ES-I3 (cell line): ENCODE results near the gene CHST2.

Experiments
- H3K36me3 ChIP-seq: 2 replicates; pipeline ENCODE4 v1.6.1; 2013; ENCODE audit warnings: mild to moderate bottlenecking, low read length, control low read depth, moderate library complexity; ENCODE audit not compliant: insufficient read depth
- H3K4me1 ChIP-seq: 2 replicates; pipeline ENCODE4 v1.6.1; 2013; ENCODE audit warnings: mild to moderate bottlenecking, control low read depth, low read length; ENCODE audit not compliant: insufficient read depth
- H3K9ac ChIP-seq: 2 replicates; pipeline ENCODE4 v1.6.1; 2013; ENCODE audit warnings: low read depth, mild to moderate bottlenecking, low read length, moderate library complexity
- H3K9me3 ChIP-seq: 2 replicates; pipeline ENCODE4 v1.6.1; 2013; ENCODE audit warnings: mild to moderate bottlenecking, low read length, moderate library complexity; ENCODE audit not compliant: control insufficient read depth, insufficient read depth

Gene CHST2

DNA sequence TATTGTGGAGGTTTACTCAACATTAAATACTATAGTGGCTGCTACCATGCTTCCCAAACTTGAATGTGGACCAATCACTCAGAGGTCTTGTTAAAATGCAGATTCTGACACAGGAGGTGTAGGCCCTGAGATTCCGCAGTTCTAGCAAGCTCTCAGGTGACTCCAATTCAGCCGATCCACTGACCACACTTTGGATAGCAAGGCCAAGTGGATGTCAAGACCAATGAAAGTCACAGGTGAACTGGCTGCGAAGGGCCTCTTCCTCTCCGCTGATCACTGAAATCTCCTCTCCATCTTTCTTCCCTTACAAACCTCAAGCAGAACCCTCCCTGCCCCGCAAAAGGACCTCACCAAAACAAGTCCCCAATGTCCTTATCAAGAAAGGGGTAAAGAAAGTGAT is 9.2 kb upstream of the CHST2 start:
- Histone ChIP-seq H3K36me3 (no peaks in the 10 kb centered on the region), H3K4me1 (no peaks in the 10 kb centered on the region)

DNA sequence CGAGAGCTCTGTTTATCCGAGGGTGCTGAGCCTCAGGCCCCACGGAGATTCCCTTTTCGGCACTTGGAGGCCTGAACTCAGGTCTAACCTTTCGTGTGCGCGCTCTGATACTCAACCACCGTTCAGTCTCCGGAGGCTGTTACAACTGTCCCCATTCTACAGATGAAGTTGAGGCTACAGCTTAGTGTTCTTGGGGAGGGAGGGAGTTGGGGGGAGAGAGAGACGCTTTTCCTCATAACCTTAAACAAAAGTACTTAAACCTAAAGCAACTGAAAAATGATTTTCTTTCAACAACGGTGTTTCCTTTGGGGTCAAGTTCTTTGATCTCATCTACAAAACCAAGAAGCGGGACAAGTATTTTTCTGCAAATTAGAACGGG is 952 bp upstream of the CHST2 start:
- peaks cover 5% of the 10 kb centered on the region; the same call in 1 of the 2 replicates for H3K36me3 ChIP-seq
- no peaks in the 10 kb centered on the region; the same call in 1 of the 2 replicates for H3K9me3 ChIP-seq
- H3K4me1 ChIP-seq: 0 out of 2 replicates have a peak, but pooled peaks cover 7% of the 10 kb centered on the region
- peak overlapping the region; percentile 99 for H3K9ac ChIP-seq

More for the DNA sequence above, 9.2 kb upstream of the CHST2 start:
- Histone ChIP-seq H3K9ac (no peak overlapping the region), H3K9me3 (peaks cover 3% of the 10 kb centered on the region)

DNA sequence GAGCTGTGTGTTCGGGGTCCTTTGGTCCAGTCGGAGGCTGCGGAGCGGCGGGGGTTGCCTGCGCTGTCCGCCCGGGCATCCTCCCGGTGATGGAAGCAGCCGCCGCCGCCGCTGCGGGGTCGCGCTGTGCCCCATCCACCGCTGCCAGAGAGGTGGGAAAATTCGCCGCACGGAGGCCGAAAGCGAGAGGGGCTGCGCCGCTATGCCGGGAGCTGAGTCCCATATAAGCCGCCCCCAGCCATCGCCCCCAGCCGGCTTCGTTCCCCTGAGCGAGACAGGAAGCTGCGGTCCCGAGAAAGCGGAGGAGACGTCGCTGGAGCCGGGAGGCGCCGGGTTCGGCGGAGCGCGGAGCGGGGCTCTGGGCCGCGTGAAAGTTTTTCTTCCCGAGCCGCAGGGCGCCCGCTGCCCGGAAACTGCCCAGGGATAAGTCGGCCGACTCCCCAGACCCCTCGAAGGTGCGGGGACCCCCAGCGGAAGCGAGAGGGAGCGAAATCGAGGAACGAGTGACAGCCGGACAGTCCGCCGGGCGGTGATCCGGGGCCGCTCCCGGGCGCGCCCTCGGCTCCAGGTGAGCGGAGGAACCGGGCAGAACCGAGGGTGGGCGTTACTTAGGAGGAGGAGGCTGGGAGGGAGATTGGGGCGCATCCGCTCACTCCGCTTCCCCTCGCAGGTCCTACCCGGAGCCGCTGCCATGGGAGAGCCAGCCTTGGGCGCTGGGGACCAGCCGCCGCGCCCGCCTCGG is 574 bp downstream of the CHST2 start:
- Histone ChIP-seq H3K4me1 (0 out of 2 replicates have a peak, but pooled peaks cover 15% of the 10 kb centered on the region), H3K9ac (peak overlapping the region; percentile 83), H3K36me3 (peaks cover 5% of the 10 kb centered on the region; the same call in 1 of the 2 replicates), H3K9me3 (no peaks in the 10 kb centered on the region; the same call in 1 of the 2 replicates)

DNA sequence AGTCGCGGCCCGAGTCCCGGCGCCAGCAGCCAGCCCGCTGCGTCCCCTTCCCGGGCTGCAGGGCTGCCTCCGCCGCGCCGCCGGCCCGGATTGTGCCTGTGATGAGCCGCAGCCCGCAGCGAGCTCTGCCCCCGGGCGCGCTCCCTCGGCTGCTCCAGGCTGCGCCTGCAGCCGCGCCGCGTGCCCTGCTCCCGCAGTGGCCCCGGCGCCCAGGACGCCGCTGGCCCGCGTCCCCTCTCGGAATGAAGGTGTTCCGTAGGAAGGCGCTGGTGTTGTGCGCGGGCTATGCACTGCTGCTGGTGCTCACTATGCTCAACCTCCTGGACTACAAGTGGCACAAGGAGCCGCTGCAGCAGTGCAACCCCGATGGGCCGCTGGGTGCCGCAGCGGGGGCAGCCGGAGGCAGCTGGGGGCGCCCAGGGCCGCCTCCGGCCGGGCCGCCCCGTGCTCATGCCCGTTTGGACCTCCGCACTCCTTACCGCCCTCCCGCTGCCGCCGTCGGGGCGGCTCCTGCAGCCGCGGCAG is 1.2 kb downstream of the CHST2 start:
- Histone ChIP-seq H3K36me3 (peaks cover 5% of the 10 kb centered on the region; the same call in 1 of the 2 replicates), H3K4me1 (0 out of 2 replicates have a peak, but pooled peaks cover 18% of the 10 kb centered on the region), H3K9me3 (no peaks in the 10 kb centered on the region), H3K9ac (peak overlapping the region; percentile 83)

DNA sequence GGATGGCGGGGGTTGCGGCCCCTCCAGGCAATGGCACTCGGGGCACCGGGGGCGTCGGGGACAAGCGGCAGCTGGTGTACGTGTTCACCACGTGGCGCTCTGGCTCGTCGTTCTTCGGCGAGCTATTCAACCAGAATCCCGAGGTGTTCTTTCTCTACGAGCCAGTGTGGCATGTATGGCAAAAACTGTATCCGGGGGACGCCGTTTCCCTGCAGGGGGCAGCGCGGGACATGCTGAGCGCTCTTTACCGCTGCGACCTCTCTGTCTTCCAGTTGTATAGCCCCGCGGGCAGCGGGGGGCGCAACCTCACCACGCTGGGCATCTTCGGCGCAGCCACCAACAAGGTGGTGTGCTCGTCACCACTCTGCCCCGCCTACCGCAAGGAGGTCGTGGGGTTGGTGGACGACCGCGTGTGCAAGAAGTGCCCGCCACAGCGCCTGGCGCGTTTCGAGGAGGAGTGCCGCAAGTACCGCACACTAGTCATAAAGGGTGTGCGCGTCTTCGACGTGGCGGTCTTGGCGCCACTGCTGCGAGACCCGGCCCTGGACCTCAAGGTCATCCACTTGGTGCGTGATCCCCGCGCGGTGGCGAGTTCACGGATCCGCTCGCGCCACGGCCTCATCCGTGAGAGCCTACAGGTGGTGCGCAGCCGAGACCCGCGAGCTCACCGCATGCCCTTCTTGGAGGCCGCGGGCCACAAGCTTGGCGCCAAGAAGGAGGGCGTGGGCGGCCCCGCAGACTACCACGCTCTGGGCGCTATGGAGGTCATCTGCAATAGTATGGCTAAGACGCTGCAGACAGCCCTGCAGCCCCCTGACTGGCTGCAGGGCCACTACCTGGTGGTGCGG is 1.9 kb downstream of the CHST2 start:
- no peaks in the 10 kb centered on the region for H3K9me3 ChIP-seq
- peaks cover 5% of the 10 kb centered on the region; the same call in 1 of the 2 replicates for H3K36me3 ChIP-seq
- peak overlapping the region; percentile 83 for H3K9ac ChIP-seq
- H3K4me1 ChIP-seq: 0 out of 2 replicates have a peak, but pooled peaks cover 18% of the 10 kb centered on the region

DNA sequence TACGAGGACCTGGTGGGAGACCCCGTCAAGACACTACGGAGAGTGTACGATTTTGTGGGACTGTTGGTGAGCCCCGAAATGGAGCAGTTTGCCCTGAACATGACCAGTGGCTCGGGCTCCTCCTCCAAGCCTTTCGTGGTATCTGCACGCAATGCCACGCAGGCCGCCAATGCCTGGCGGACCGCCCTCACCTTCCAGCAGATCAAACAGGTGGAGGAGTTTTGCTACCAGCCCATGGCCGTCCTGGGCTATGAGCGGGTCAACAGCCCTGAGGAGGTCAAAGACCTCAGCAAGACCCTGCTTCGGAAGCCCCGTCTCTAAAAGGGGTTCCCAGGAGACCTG is 2.5 kb downstream of the CHST2 start:
- Histone ChIP-seq H3K4me1 (0 out of 2 replicates have a peak, but pooled peaks cover 18% of the 10 kb centered on the region), H3K36me3 (peaks cover 5% of the 10 kb centered on the region; the same call in 1 of the 2 replicates), H3K9me3 (no peaks in the 10 kb centered on the region), H3K9ac (no peak overlapping the region)

DNA sequence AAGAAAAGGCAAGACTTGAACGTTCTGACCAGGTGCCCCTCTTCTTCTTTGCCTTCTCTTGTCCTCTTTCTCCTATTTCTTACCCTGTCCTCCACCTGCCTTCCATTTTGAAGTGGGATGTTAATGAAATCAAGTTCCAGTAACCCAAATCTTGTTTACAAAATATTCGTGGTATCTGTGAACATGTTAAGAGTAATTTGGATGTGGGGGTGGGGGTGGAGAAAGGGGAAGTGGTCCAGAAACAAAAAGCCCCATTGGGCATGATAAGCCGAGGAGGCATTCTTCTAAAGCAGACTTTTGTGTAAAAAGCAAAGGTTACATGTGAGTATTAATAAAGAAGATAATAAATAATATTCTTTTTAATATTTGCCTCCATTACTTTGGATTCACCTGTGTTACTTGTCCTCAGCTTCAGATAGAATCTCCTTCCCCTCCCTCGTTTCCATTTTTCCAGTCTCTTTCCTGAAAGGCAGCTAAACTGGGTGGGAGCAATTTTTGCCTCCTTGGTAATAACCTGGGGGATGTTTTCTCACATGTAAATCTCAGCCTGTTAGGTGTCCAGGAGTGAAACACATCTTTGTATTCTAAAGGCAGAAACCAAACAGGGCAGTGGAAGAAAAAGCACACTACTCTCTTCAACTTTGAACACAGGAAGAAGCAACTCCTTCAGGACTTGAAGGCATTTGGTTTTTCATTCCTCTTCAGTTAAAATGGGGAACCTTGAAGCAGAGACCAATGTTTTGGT is 3.2 kb downstream of the CHST2 start:
- Histone ChIP-seq H3K36me3 (peaks cover 5% of the 10 kb centered on the region; the same call in 1 of the 2 replicates), H3K9ac (peak overlapping the region; percentile 26; the same call in 1 of the 2 replicates), H3K9me3 (no peaks in the 10 kb centered on the region), H3K4me1 (0 out of 2 replicates have a peak, but pooled peaks cover 11% of the 10 kb centered on the region)

DNA sequence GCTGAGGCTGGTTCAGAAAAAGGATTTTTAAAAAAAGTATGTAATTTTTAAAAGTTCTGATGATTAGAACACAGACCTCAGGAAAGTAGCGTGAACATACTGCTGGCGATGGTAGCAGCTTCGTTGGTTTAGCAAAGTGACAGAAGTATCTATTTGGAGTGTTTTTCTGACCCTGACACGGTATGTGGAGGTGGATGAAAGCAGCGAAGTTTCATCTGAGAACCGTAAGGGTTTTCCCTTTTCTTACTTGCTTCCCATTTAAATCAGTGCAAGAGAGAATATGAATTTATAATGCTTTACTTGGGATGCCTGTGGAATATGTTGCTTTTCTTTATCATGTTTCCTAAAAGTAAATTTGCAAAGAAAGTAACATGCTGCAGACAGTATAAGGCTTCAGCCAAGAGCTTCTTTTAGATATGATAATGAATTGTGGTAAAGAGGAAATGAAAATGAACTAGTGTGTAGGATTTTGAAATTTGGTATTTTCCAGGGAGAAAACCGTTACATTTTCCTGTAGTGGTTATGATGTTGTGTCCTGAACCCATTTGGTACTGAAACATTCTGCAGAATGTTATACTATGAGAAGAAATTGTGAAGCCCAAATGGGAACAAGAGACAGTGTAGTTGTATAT is 3.9 kb downstream of the CHST2 start:
- 0 out of 2 replicates have a peak, but pooled peaks cover 11% of the 10 kb centered on the region for H3K4me1 ChIP-seq
- H3K9ac ChIP-seq: peak overlapping the region; percentile 26; the same call in 1 of the 2 replicates
- no peaks in the 10 kb centered on the region for H3K9me3 ChIP-seq
- H3K36me3 ChIP-seq: peaks cover 5% of the 10 kb centered on the region; the same call in 1 of the 2 replicates

DNA sequence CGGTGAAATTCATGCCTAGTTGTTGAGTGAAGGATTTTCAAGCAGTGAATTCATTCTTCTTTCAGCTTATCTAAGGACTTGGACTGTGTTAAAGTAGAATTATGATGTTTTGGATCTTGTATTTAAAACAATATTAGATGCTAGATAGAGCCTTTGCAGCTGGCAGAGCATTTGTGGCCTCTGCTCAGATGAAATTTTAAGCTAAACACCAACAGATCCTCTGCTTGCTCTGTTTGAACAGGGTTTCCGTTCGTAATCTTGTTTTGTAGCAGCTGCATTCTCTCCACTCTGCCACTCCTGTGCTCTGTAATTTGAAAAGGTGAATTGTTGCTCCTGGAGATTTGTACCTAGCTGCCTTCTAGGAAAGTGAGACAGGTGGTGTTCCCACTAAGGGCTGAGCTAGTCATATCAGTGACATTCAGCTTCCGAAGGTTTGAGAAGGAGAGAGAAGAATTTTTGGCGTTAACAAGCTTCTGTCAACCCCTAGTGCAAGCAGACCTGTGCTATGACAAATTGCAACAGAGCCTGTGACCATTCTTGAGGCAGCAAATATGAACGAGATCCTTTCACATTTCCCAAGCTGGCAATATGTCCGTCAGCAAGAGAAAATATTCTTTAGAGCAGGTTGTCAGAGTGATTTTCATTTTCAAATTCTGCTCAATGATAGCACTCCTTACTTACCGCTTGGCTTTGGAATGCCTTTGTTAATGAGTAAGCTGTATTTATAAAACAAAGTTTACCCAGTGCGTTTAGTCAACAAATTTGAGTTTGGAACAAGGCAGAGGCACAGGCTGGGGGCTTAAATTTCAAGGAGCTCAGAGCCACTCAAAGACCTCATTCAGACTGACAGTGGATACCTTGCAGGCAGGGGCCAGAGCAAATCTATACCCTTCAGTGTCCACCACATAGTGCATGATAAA is 5.3 kb downstream of the CHST2 start:
- H3K4me1 ChIP-seq: 0 out of 2 replicates have a peak, but pooled peaks cover 11% of the 10 kb centered on the region
- no peaks in the 10 kb centered on the region for H3K9me3 ChIP-seq
- H3K9ac ChIP-seq: peak overlapping the region; percentile 4; the same call in 1 of the 2 replicates
- peaks cover 5% of the 10 kb centered on the region; the same call in 1 of the 2 replicates for H3K36me3 ChIP-seq

DNA sequence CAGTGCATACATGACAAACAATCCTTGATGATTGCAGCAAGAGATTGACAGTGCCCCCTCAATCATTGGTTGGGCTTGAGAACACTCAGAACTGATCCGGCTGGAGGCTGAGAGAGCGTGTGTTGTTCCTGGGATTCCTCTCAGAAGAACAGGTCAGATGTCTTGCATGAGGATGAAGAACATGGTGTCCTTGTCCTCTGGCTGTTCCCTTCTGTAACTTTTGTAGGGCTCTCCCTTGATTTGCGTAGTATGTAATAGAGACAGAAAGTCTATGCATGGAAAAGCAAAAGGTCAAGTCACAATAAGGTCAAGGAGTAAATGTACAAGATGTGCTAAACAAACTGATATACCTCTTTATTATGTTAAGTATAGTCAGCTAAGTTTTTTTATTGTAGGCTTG is 8.2 kb downstream of the CHST2 start:
- H3K4me1 ChIP-seq: 0 out of 2 replicates have a peak, but pooled peaks cover 11% of the 10 kb centered on the region

DNA sequence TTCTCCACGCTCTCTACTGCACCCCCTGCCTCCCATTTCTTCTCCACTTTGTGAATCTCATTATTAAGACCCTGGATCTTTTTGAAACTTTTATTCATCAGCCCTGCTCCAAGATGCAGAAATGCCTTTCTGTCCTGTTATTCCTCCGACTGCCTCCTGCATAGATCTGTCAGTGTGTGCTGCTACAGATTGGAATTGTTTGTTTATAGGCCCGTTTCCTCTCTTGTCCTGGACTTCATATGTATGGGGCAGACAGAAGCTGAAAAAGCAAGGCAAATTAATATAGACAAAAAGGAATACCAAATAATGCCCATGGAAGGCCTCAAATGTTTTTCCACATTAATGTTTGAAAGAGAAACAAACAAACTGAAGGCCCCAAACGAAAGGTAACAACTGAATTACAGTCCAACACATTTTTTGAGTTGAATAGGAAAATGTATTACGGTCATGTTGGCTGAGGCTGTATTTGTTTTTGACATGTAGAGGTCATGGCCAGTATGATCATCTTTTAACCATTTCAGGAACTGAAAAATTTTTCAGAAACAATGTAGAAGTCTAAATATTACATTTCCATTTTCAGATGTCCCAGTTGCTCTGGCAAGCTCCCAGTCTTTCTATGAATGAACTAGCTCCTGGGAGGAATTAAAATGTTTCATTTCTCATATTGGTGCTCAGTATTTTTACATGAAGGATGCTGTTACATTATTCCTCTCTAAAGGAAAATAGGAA is 8.8 kb downstream of the CHST2 start:
- H3K9ac ChIP-seq: no peak overlapping the region
- H3K9me3 ChIP-seq: no peaks in the 10 kb centered on the region
- no peaks in the 10 kb centered on the region for H3K36me3 ChIP-seq
- H3K4me1 ChIP-seq: 0 out of 2 replicates have a peak, but pooled peaks cover 11% of the 10 kb centered on the region

More for the DNA sequence above, 8.2 kb downstream of the CHST2 start:
- Histone ChIP-seq H3K36me3 (no peaks in the 10 kb centered on the region), H3K9me3 (no peaks in the 10 kb centered on the region), H3K9ac (no peak overlapping the region)
